ENCODE measurements around the gene PTPRA. TPM values are rescaled to one million over a fixed set of nuclear protein-coding genes. Genes with fewer than 3 reads are reported as not detected.

PTPRA gene
- total RNA-seq, 1 donor from 2014 or later = 63.3 TPM

- Histone ChIP-seq H3K4me3 (no peak overlapping the region), H3K4me1 (no peaks in the 10 kb centered on the region), H3K27ac (no peak overlapping the region), H3K9me3 (no peaks in the 10 kb centered on the region), H3K27me3 (ENCODE audit: low read depth) (no peaks in the 10 kb centered on the region), H3K36me3 (no peaks in the 10 kb centered on the region)
- TF ChIP-seq CTCF (IDR thresholded peaks at IDR 0.05) = no peak
- ATAC-seq (no peak), DNase-seq (no peak)
- intact Hi-C loops (cut with DNase I) = no loop called here
Measured at GRCh38 chr20:2907519-2907918, 34.2 kb downstream of the PTPRA start.

GRCh38 chr20:2909953-2910352 lies 36.7 kb downstream of the PTPRA start:
- no peak for DNase-seq
- no peak overlapping the region for H3K27ac ChIP-seq

GRCh38 chr20:2911200-2911599 lies 37.9 kb downstream of the PTPRA start:
- TF ChIP-seq CTCF (IDR thresholded peaks at IDR 0.05) = no peak
- H3K4me3 ChIP-seq = no peak overlapping the region
- H3K4me1 ChIP-seq = no peaks in the 10 kb centered on the region
- no peak for ATAC-seq
- intact Hi-C loops (cut with DNase I) = no loop called here
- DNase-seq = no peak
- H3K27me3 ChIP-seq (ENCODE audit: low read depth) = no peaks in the 10 kb centered on the region
- H3K9me3 ChIP-seq = no peaks in the 10 kb centered on the region
- H3K27ac ChIP-seq = no peak overlapping the region
- H3K36me3 ChIP-seq = no peaks in the 10 kb centered on the region

More at GRCh38 chr20:2909953-2910352, 36.7 kb downstream of the PTPRA start:
- H3K4me3 ChIP-seq = no peak overlapping the region
- H3K27me3 ChIP-seq (ENCODE audit: low read depth) = no peaks in the 10 kb centered on the region
- intact Hi-C loops (cut with DNase I) = no loop called here
- no peak for ATAC-seq
- no peak for TF ChIP-seq CTCF (IDR thresholded peaks at IDR 0.05)
- no peaks in the 10 kb centered on the region for H3K9me3 ChIP-seq
- no peaks in the 10 kb centered on the region for H3K4me1 ChIP-seq
- H3K36me3 ChIP-seq = no peaks in the 10 kb centered on the region

GRCh38 chr20:2914160-2914559 lies 40.9 kb downstream of the PTPRA start:
- H3K36me3 ChIP-seq = no peaks in the 10 kb centered on the region
- DNase-seq (no peak), ATAC-seq (no peak)
- H3K4me3 ChIP-seq = no peak overlapping the region
- H3K4me1 ChIP-seq = no peaks in the 10 kb centered on the region
- no peak overlapping the region for H3K27ac ChIP-seq
- intact Hi-C loops (cut with DNase I) = no loop called here
- no peaks in the 10 kb centered on the region for H3K9me3 ChIP-seq
- TF ChIP-seq CTCF (IDR thresholded peaks at IDR 0.05) = no peak
- no peaks in the 10 kb centered on the region for H3K27me3 ChIP-seq (ENCODE audit: low read depth)

GRCh38 chr20:2917266-2917665 lies 44.0 kb downstream of the PTPRA start:
- DNase-seq (no peak), ATAC-seq (no peak)
- Histone ChIP-seq H3K4me3 (no peak overlapping the region), H3K36me3 (no peaks in the 10 kb centered on the region), H3K27me3 (ENCODE audit: low read depth) (no peaks in the 10 kb centered on the region), H3K9me3 (no peaks in the 10 kb centered on the region), H3K27ac (no peak overlapping the region), H3K4me1 (no peaks in the 10 kb centered on the region)
- intact Hi-C loops (cut with DNase I) = no loop called here
- TF ChIP-seq CTCF (IDR thresholded peaks at IDR 0.05) = no peak

All from lower lobe of right lung (tissue), 2 donors.